HEK293 (cell line): ENCODE measurements around the gene DNAJB14.

Source experiments
- CTCF ChIP-seq: fragments of 450-650 bp; formaldehyde crosslinking; IDR thresholded peaks from 2 replicates; pipeline ENCODE4 v1.5.1; 2016; ENCODE audit warnings: missing biosample characterization, missing genetic modification characterization
- KLF10 ChIP-seq: fragments of 450-650 bp; IDR thresholded peaks from 2 replicates; pipeline ENCODE4 v1.5.1; 2018; ENCODE audit warnings: missing biosample characterization, mild to moderate bottlenecking, missing genetic modification characterization
- PBX3 ChIP-seq: sonication (generic); formaldehyde crosslinking; IDR thresholded peaks from 2 replicates; pipeline ENCODE4 v1.8.1; 2022; ENCODE audit warnings: mild to moderate bottlenecking, moderate library complexity, missing genetic modification reagents
- PRDM1 ChIP-seq: fragments of 450-650 bp; formaldehyde crosslinking; IDR thresholded peaks from 2 replicates; pipeline ENCODE4; 2016; ENCODE audit warnings: missing biosample characterization, missing genetic modification characterization
- ZNF138 ChIP-seq: fragments of 450-650 bp; formaldehyde crosslinking; IDR thresholded peaks from 2 replicates; pipeline ENCODE4 v1.5.1; 2016; ENCODE audit warnings: missing biosample characterization, missing genetic modification characterization, borderline replicate concordance
- ZNF202 ChIP-seq: fragments of 450-650 bp; formaldehyde crosslinking; IDR thresholded peaks from 2 replicates; pipeline ENCODE4 v1.5.1; 2016; ENCODE audit warnings: missing biosample characterization, missing genetic modification characterization, borderline replicate concordance
- ZNF514 ChIP-seq: fragments of 450-650 bp; formaldehyde crosslinking; IDR thresholded peaks from 2 replicates; pipeline ENCODE4 v1.5.1; 2016; ENCODE audit warnings: missing biosample characterization, missing genetic modification characterization
- ZNF518A ChIP-seq: fragments of 450-650 bp; formaldehyde crosslinking; conservative IDR thresholded peaks from 2 replicates; pipeline ENCODE4 v1.5.1; 2016; ENCODE audit warnings: low read depth, missing biosample characterization, missing genetic modification characterization
- ZNF645 ChIP-seq: fragments of 450-650 bp; formaldehyde crosslinking; IDR thresholded peaks from 2 replicates; pipeline ENCODE4; 2016; ENCODE audit warnings: missing biosample characterization, missing genetic modification characterization
- ZNF707 ChIP-seq: fragments of 450-650 bp; formaldehyde crosslinking; IDR thresholded peaks from 2 replicates; pipeline ENCODE4 v1.5.1; 2016; ENCODE audit warnings: missing biosample characterization, missing genetic modification characterization

GRCh38 chr4:99846891-99847290 is 99.5 kb downstream of the DNAJB14 start:
- TF ChIP-seq PBX3: no peak
- no peak for TF ChIP-seq KLF10
- TF ChIP-seq ZNF514 (tag by site-specific recombination): no peak
- TF ChIP-seq ZNF138 (tag by site-specific recombination): no peak
- no peak for TF ChIP-seq ZNF518A (tag by site-specific recombination)
- no peak for TF ChIP-seq CTCF
- TF ChIP-seq ZNF645: no peak
- no peak for TF ChIP-seq ZNF202 (tag by site-specific recombination)
- TF ChIP-seq PRDM1 (tag by site-specific recombination): no peak
- TF ChIP-seq ZNF707: no peak
